MCF 10A (cell line): Measurements from ENCODE around the gene NRIP2. TPM values are rescaled to one million over a fixed set of nuclear protein-coding genes. Genes with fewer than 3 reads are reported as not detected.
"Not testable (repeated sequence)": the region's sequence is repeated elsewhere in the genome, so short reads cannot be mapped to it uniquely, and the experiment has no call there.

ENCODE experiments used
- BruUV-seq: library from RNA; stranded (reverse); fragments of 400-500 nt; replicated peaks from 2 replicates; lab custom pipeline; 2021; lab: Mats Ljungman, UMichigan
- CTCF ChIA-PET: fragments of 300-600 bp; sonication (Branson Sonifier 250); formaldehyde crosslinking; extraction: SDS; loops from one replicate; lab custom pipeline; 2021; ENCODE audit warnings: antibody characterized with exemption, inconsistent platforms; lab: Yijun Ruan, JAX
- POLR2A ChIA-PET: fragments of 300-600, 350-650 bp; sonication (Branson Sonifier 250); formaldehyde crosslinking; extraction: SDS; loops from one replicate; lab custom pipeline; 2020; ENCODE audit warnings: antibody characterized with exemption, inconsistent platforms; lab: Yijun Ruan, JAX
- DNase-seq: peaks from one replicate; pipeline ENCODE4 v3.0.0-alpha.2; 2018; ENCODE audit not compliant: unreplicated experiment
- H3K27ac Mint-ChIP-seq: one replicate; pipeline ENCODE4 v1.8.0; 2022; ENCODE audit warnings: mild to moderate bottlenecking, low read depth, mixed read lengths; ENCODE audit not compliant: unreplicated experiment
- H3K27me3 Mint-ChIP-seq: one replicate; pipeline ENCODE4 v1.8.0; 2022; ENCODE audit warnings: mixed read lengths; ENCODE audit not compliant: insufficient read depth, unreplicated experiment
- H3K36me3 Mint-ChIP-seq: one replicate; pipeline ENCODE4 v1.8.0; 2022; ENCODE audit warnings: mild to moderate bottlenecking, moderate library complexity, mixed read lengths; ENCODE audit not compliant: insufficient read depth, unreplicated experiment
- H3K4me1 Mint-ChIP-seq: one replicate; pipeline ENCODE4 v1.8.0; 2022; ENCODE audit warnings: mixed read lengths; ENCODE audit not compliant: insufficient read depth, unreplicated experiment
- H3K4me3 Mint-ChIP-seq: one replicate; pipeline ENCODE4 v1.8.0; 2022; ENCODE audit warnings: mild to moderate bottlenecking, moderate library complexity, mixed read lengths; ENCODE audit not compliant: unreplicated experiment
- H3K9me3 Mint-ChIP-seq: one replicate; pipeline ENCODE4 v1.8.0; 2022; ENCODE audit warnings: mixed read lengths; ENCODE audit not compliant: unreplicated experiment
- intact Hi-C: fragments of 100-400 bp; cut with micrococcal nuclease; formaldehyde crosslinking; loops from 2 replicates; pipeline ENCODE4 v1.14.1; 2022
- total RNA-seq: library from RNA; stranded (reverse); gene quantifications from 2 replicates; pipeline ENCODE4 v1.2.3, GENCODE V29; 2022
- TF ChIP-seq, protein P1 (sequence below): fragments of 200-600 bp; IDR thresholded peaks from one replicate; pipeline ENCODE4 v1.8.0; 2022; ENCODE audit warnings: antibody characterized with exemption, mild to moderate bottlenecking; ENCODE audit not compliant: unreplicated experiment

The NRIP2 gene
- total RNA-seq, 1 experiment from 2014 or later, result not detected

DNA sequence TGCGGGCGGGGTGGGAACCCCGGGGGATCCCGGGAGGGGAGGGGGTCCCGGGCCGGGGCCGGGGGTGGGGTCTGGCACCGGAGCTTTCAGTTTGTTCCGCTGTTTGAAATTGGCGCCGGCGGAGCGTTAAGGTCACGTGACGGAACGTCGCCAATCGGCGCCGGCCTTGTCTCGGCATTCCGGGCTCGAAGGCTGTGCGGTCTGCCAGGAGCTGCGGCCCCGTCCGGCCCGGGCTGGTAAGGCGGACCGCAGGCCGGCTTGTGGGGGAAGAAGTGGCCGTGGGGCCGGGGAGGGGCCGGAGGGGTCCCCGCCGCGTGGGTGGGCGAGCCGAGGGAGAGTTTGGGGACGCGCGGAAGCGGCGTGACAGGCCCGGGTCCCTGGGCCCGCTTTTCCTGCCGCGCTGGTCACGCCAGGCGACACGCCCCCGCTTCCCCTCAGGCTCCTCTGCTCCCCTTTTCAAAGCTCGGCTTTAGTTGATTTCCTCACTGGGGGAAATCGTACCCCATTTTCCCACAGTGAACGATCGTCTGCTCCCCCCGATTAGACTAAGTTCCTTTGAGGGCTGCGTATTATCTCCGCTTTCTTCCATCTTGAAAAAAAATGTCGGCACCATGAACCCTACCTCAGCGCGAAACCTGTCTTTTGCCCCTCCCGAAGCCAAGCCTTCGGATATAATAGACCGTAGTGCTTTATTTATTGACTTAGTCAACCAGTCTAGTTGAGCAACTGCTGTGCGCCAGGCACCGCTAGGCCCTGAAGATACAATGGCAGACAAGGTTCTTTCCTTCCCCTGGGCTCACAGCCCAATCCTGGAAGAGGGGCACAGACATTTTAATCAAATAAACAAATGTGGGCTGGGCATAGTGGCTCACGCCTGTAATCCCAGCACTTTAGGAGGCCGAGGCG is 42.5 kb upstream of the NRIP2 start, which contains the start of the genes FOXM1 and RHNO1:
TSS of gene FOXM1 (minus strand) at position 128 of the 906 bp plus-strand sequence. CDS start 2,696 bp downstream, outside the sequence.
TSS of gene RHNO1 (plus strand) at position 177 of the 906 bp plus-strand sequence. CDS start 8,144 bp downstream, outside the sequence.
- H3K9me3 Mint-ChIP-seq, result no peaks in the 10 kb centered on the region
- peak within 1 kb of the TSS; percentile 97 for H3K4me3 Mint-ChIP-seq
- peak within 1 kb of the TSS; percentile 98 for H3K27ac Mint-ChIP-seq
- H3K27me3 Mint-ChIP-seq, result no peaks in the 10 kb centered on the region
- peaks cover 24% of the 10 kb centered on the region for H3K36me3 Mint-ChIP-seq
- CTCF ChIA-PET, result interaction anchor here (0.6 to 2.7 kb wide), 3 partner anchors 63 to 1684 kb away, joined by 4 to 9 read pairs (median 6); no protein-coding TSS in a partner anchor
- TF ChIP-seq, protein P1, sequence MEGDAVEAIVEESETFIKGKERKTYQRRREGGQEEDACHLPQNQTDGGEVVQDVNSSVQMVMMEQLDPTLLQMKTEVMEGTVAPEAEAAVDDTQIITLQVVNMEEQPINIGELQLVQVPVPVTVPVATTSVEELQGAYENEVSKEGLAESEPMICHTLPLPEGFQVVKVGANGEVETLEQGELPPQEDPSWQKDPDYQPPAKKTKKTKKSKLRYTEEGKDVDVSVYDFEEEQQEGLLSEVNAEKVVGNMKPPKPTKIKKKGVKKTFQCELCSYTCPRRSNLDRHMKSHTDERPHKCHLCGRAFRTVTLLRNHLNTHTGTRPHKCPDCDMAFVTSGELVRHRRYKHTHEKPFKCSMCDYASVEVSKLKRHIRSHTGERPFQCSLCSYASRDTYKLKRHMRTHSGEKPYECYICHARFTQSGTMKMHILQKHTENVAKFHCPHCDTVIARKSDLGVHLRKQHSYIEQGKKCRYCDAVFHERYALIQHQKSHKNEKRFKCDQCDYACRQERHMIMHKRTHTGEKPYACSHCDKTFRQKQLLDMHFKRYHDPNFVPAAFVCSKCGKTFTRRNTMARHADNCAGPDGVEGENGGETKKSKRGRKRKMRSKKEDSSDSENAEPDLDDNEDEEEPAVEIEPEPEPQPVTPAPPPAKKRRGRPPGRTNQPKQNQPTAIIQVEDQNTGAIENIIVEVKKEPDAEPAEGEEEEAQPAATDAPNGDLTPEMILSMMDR, result no peak
- POLR2A ChIA-PET, result interaction anchor here (0.6 to 2.7 kb wide), 18 partner anchors 10 to 291 kb away, joined by 3 to 29 read pairs (median 4); partner anchors contain the start of genes FKBP4, TEAD4 and TULP3
- peaks cover 23% of the 10 kb centered on the region for H3K4me1 Mint-ChIP-seq
- TSS peak; percentile 80 for BruUV-seq
- intact Hi-C loops, result loop anchor here (1.0 kb wide), 1 partner anchor 8 kb away; no protein-coding TSS in a partner anchor
- peak; percentile 86 for DNase-seq

DNA sequence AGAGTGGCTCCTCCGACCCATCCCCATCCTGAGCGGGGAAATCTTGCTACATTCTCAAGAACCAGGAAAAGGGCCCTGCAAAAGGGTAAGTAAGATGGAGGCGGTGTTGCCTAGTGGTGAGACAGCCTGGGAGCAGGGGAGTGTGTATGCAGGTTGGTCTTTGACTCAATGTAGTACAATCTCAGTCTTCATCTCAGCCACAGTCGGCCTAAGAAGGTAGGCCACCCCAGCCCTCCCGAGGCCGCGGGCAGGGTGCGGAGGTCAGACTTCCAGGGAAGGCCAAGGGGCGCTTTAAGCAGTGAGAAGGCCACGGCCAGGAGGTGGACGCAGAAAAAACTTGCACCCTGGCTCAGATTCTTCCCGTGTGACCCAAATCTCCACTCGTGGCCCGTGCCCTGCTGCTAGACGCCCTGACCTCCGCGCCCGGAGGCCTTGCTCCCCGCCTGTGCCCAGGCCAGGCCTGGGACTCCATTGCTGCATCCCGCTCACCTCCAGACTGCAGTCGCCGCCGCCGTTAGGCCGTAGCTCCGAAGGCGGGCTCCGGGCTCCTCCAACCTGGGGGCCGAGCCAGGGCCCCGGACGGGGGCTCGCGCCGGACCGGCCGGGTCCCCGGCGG is 41.7 kb upstream of the NRIP2 start:
- peak; percentile 20 for DNase-seq
- Mint-ChIP-seq H3K9me3 (no peaks in the 10 kb centered on the region), H3K4me3 (peak overlapping the region; percentile 97), H3K36me3 (peaks cover 24% of the 10 kb centered on the region), H3K4me1 (peaks cover 23% of the 10 kb centered on the region), H3K27ac (peak overlapping the region; percentile 98), H3K27me3 (no peaks in the 10 kb centered on the region)
- ChIA-PET POLR2A (interaction anchor here (0.8 to 2.7 kb wide), 10 partner anchors 11 to 292 kb away, joined by 3 to 29 read pairs (median 4); partner anchors contain the start of gene TULP3), CTCF (interaction anchor here (2.7 kb wide), 1 partner anchor 157 kb away, joined by 9 read pairs; no protein-coding TSS in a partner anchor)
- intact Hi-C loops, result loop anchor here (1.0 kb wide), 1 partner anchor 9 kb away; no protein-coding TSS in a partner anchor
- no TSS peak for BruUV-seq
- TF ChIP-seq, protein P1, result no peak

- DNase-seq, H3K27ac Mint-ChIP-seq, H3K27me3 Mint-ChIP-seq, BruUV-seq, H3K9me3 Mint-ChIP-seq, intact Hi-C loops, H3K4me1 Mint-ChIP-seq, H3K4me3 Mint-ChIP-seq: not testable (repeated sequence)
- ChIA-PET CTCF (interaction anchor here (0.7 kb wide), 1 partner anchor 966 kb away, joined by 3 read pairs; no protein-coding TSS in a partner anchor), POLR2A (interaction anchor here (0.6 kb wide), 1 partner anchor 22 kb away, joined by 3 read pairs; the partner anchor contains the start of gene TULP3)
- peaks cover 48% of the 10 kb centered on the region for H3K36me3 Mint-ChIP-seq
These were observed 34.3 kb upstream of the NRIP2 start for GRCh38 chr12:2868986-2869632.

DNA sequence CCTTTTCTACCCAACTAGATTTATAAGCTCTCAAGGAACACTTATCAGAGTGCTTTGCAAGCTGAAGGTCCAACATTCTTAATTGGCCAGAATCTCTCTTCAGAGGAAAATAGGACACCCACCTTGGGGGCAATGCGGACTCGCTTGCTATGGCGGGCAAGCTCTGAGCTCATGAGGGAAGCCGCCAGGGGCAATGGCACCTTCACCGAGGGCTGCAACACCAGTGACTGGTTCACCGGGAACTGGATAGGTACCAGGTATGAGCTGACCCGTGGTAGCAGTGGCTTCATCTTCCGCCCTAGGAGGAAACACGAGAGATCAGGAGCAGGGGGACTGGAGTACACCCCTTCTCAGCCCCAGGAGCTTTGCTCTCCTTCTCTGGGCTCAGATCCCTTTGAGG is 29.4 kb upstream of the NRIP2 start:
- H3K27me3 Mint-ChIP-seq, result no peaks in the 10 kb centered on the region
- H3K9me3 Mint-ChIP-seq, result no peaks in the 10 kb centered on the region
- H3K36me3 Mint-ChIP-seq, result peaks cover 64% of the 10 kb centered on the region
- intact Hi-C loops, result no loop called here
- DNase-seq, result no peak
- H3K4me3 Mint-ChIP-seq, result no peak overlapping the region
- TF ChIP-seq, protein P1, result no peak
- CTCF ChIA-PET, result interaction anchor here (0.5 to 1.8 kb wide), 4 partner anchors 10 to 54 kb away, joined by 3 to 12 read pairs (median 3); no protein-coding TSS in a partner anchor
- BruUV-seq, result no TSS peak
- no peak overlapping the region for H3K27ac Mint-ChIP-seq
- no peaks in the 10 kb centered on the region for H3K4me1 Mint-ChIP-seq
- POLR2A ChIA-PET, result interaction anchor here (0.7 to 1.1 kb wide), 2 partner anchors 13 to 19 kb away, joined by 3 read pairs; partner anchors contain the start of genes FOXM1 and RHNO1

- POLR2A ChIA-PET, result interaction anchor here (1.0 kb wide), 1 partner anchor 9 kb away, joined by 4 read pairs; no protein-coding TSS in a partner anchor
These were observed 28.6 kb upstream of the NRIP2 start for GRCh38 chr12:2863402-2863801.

More at GRCh38 chr12:2863402-2863801, 28.6 kb upstream of the NRIP2 start:
- H3K9me3 Mint-ChIP-seq, H3K27me3 Mint-ChIP-seq, H3K4me1 Mint-ChIP-seq, BruUV-seq, H3K4me3 Mint-ChIP-seq, intact Hi-C loops, H3K27ac Mint-ChIP-seq, DNase-seq: not testable (repeated sequence)
- H3K36me3 Mint-ChIP-seq, result peaks cover 56% of the 10 kb centered on the region
- CTCF ChIA-PET, result interaction anchor here (0.5 to 1.8 kb wide), 3 partner anchors 9 to 55 kb away, joined by 3 to 12 read pairs (median 3); no protein-coding TSS in a partner anchor
